RPMI7951 (cell line): Measurements from ENCODE around the gene PBLD. TPM values are rescaled to one million over a fixed set of nuclear protein-coding genes. Genes with fewer than 3 reads are reported as not detected.

ENCODE experiments used
- DNase-seq: peaks from one replicate; pipeline ENCODE4 v3.0.0-alpha.2; 2012; ENCODE audit warnings: low read depth
- total RNA-seq: library from RNA; depleted of rRNA; stranded (reverse); fragments of >200 nt; shearing (Covaris generic); gene quantifications from 2 replicates; pipeline ENCODE4 v1.2.3, GENCODE V29; 2014; rRNA removed

PBLD gene
- total RNA-seq = 1.4 and 2.5 TPM in 2 replicates

DNA sequence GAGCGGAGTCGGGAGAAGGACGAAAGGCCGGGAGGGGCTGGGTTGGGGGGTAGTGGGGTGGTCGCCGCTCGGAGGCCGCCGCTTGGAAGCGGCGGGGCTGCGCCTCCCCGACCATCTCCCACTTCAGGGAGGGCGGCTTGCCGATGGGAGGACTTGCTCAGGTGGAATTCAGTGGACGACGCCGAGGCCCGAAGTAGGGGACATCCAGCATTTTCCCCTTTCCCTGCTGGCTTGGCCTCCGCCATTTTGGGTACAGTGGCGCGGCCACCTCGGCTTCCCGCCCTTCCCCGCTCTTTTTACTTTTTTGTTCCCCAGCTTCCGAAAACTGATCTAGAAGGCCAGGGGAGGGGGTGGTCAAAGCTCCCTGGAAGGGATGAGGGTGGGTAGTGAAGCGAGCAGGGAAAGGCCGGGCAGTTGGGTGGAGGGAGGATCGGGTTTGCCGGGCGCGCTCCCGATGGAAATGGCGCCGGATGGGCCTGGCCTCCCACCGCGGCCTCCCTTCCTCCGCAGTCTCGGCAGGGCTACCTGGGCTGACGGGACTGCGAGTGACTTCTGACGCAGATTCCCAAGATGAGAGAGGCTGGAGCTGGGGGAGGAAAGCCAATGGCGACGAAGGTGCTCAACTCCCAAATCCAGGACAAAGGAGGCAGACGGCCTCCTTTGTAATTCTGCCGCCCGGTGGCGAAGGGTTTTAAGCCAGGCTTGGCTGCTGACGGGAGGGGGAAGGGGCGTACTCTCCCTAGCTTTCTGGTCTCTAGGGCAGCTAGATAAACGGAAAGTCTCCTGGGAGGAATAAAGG is at the start of gene PBLD:
TSS of gene PBLD (minus strand) at position 670 of the 799 bp plus-strand sequence. CDS start 26,084 bp downstream, outside the sequence.
- peak; percentile 72 for DNase-seq

DNA sequence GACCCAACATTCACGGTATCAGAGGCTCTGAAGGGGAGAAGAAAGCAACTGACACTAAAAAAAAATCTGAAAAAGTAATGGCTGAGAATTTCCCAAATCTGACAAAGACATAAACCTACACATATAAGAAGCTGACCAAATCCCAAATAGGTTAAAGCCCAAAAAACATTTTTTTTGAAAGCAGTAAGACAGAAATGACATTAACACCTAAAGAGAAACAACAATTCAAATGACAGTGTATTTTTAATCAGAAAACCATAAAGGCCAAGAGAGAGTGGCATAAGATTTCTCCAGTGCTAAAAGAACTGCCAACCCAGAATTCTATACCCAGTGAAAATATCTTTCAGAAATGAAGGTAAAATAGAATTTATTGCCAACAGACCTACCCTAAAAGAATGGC is 38.9 kb upstream of the PBLD start:
- DNase-seq = no peak

DNA sequence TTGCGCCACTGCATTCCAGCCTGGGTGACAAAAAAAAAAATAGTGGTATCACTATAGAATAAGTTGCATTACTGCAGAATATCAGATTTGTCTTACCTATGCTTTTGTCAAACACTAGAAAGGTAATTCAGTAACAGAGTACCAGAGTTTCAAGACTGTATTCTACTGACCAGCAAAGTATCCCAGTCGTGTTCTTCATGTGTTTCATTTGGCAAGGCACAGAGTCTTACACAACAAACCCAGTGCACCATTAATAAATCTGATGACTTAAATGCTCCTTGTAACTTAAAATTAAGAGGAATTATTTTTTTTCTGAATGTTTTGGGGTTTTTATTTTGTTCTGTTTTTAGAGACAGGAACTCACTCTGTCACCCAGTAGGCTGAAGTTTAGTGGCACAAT is 34.4 kb upstream of the PBLD start:
- DNase-seq = no peak

DNA sequence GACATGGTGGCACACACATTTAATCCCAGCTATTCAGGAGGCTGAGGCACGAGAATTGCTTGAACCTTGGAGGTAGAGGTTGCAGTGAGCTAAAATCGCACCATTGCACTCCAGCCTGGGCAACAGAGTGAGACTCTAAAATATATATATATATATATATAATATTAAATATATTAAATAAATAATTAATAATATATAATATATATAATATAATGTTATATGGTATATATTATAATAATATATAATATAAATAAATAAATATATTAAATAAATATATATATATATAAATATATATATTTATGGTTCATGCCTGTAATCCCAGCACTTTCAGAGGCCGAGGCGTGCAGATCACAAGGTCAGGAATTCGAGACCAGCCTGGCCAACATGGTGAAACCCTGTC is 33.9 kb upstream of the PBLD start:
- no peak for DNase-seq

DNA sequence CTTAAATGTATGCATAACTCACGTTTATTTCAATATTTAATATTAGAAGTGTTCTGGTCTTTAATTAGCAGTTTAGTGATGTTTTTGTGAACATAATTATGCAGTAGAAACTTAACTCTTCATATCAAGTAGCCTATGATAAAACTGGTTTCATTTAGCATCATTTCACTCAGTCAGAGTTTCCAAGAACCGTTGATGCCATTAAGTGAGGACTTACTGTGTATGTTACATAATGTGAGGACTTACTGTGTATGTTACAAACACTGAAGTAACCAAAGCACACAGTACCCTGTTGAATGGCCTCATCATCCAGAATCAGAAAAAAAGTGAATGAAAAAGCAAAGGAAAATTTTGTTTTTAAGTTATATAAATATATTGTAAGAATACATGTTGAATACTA is 32.9 kb upstream of the PBLD start:
- DNase-seq = no peak

DNA sequence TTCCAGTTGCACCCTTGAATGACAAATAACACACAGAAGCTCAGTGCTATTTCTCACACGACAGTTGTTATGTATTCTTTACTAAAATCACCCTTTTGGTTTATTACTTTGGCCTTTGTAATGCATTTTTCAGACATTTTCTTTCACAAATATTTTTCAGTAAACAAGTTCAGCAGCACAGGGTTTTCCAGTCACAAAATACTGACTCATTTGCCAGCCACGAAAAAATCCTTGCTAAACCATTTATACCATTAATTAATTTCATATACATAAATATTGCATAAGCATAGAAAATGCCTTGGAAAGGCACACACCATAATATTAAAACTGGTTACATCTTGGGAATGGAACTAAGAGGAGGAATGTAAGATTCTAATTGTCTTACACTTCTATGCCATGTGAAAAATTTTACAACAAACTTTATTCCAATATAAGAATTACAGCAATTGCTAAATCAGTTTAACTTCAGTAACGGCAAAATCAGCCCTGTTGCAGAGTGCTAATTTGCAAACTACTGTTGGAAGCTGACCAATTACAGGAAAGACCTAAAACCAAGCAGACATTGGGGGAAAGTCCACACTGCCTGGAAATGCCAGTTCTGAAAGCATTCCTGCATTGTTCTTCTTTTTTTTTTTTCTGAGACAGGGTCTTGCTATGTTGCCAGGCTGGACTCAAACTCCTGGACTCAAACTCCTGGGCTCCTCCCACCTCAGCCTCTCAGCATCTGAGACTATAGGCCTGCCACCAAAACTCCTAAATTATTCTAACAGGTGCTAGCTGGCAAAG is 31.6 kb upstream of the PBLD start:
- no peak for DNase-seq

DNA sequence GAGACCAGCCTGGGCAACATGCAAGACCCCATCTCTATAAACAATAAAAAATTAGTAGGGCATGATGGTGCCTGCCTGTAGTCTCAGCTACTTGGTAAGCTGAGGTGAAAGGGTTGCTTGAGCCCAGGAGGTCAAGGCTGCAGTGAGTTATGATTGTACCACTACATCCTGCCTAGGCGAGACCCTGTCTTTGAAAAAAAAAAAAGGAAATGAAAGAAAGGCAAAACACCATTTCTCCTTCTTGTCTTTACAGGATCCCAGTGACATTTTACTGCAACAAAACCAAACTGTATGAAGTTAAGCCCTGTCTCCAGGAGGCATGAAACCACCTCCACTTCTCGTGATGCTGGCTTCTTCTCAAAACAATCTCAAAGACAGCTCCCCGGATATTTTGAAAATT is 29.9 kb upstream of the PBLD start:
- no peak for DNase-seq

DNA sequence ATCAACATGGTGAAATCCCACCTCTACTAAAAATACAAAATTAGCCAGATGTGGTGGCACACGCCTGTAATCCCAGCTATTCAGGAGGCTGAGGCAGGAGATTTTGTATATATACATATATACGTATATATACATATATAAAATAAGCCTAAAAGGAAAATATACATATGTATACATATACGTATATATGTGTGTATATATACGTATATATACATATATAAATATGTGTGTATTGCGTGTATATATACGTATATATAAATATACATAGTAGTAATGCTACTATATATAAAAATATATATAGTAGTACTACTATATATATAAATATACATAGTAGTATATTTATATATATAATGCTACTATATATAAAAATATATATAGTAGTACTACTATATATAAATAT is 26.5 kb upstream of the PBLD start:
- no peak for DNase-seq

DNA sequence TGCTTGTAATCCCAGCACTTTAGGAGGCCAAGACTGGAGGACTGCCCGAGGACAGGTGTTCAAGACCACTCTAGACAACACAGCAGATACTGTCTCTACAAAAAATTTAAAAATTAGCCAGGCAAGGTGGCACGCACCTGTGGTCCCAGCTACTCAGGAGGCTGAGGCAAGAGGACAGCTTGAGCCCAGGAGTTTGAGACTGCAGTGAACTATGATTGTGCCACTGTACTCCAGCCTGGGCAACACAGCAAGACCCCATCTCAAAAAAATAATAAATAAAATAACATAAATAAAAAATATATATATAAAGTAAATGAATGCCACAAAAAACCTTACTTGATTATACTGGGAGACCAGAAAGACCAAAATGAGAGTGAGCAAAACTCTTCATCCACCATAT is 20.8 kb upstream of the PBLD start:
- no peak for DNase-seq

DNA sequence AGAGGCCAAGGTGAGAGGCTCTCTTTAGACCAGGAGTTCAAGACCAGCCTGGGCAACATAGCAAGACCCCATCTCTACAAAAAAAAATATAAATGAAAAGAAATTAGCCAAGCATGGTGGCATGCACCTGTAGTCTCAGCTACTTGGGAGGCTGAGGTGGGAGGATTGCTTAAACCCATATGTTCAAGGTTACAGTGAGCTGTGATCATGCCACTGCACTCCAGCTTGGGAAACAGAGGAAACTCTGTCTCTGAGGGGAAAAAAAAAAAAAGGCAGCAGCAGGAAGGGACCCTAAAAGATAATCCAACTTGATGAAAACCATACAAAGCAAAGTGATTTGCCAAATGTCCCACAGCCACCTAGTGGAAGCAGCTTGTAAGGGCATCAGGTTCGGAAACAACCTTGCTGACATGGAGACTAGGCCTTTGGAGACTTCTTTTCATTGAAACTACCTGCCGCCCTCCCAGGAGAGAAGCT is 15.6 kb upstream of the PBLD start:
- peak; percentile 50 for DNase-seq

DNA sequence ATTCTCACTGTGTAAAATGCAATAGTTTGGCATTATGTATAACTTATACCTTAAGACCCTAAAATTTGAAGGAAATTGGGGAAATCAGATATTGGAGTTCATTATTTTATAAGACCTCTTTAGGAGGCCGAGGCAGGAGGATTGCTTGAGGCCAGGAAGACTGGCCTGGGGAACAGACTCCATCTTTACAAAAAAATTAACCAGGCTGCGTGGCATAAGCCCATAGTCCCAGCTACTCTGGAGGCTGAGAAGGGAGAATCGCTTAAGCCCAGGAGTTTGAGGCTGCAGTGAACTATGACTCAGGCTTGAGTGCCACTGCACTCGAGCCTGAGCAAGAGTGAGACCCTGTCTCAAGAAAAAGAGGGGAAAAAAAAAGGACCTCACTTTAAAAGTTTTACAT is 14.0 kb upstream of the PBLD start:
- DNase-seq = no peak

DNA sequence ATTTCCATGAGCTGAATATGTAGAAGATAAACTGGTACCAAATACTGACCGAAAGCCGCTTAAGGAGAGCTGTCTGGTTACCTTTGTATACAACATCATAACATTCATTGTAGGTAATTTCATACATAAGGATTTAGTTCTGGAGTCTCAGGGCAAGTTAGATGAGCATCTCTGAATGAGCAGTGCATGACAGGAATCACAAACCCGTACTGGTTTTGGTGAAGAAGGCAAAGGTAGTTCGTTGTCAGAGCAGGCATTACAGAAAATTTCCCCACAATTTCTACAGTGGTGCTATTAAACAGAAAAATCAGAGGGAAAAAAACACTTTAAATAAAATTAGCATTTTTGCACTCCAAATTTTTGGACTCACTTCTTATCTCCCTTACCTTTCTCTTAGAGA is 12.9 kb upstream of the PBLD start:
- no peak for DNase-seq

DNA sequence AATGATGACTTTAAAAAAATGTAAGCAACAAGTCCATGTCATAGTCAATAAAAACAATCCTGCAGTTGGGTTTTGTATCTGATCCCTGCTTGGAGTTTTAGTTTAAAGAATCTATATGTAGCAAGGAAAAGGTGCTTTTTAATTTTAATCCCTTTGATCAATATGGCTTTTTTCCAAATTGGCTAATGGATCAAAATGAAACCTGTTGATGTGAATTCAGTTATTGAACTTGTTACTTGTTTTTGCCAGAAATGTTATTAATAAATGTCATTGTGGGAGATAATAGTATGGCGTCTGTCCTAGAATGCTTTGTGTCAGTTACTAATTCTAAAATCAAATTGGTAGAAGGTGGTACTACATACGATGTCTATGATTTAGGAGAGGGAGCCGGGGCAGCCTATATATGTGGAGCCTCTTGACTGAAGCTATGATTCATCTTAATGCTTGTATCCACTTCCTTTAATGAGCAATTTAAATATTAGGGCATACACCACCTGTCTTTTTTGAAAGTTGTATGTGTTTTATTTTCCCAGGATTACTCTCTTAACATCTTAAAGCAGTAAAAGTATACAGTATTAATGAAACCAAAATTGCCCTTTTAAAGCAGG is 10.3 kb upstream of the PBLD start:
- no peak for DNase-seq

DNA sequence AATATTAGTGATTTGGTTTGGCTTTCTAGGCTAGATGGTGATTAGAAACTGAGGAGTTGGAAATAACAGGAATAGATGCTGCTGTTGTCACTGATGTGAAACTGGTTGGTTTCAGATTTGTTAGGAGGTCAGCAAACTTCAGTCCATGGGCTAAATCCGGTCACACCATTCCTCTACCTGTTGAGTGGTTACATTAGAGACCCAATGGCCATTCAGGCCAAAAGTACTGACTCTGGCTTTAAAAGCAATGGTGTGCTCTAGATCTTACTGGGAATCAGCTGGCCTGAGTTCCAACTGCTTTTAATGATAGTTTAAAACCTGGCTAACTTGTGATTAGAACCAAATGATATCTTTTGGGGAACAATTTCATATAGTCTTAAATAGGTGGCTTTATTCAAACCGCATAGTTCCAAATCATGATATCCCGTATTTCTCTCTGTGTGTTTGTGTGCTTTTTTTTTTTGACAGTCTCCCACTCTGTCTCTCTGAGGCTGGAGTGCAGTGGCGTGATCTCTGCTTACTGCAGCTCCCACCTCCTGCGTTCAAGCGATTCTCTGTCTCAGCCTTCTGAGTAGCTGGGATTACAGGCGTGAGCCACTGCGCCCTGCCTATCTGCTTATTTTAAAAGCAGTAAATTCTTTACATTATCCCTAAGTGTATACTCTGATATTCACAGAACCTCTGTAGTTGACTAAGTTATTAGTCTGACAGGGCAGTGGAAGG is 7.8 kb upstream of the PBLD start:
- DNase-seq = no peak

DNA sequence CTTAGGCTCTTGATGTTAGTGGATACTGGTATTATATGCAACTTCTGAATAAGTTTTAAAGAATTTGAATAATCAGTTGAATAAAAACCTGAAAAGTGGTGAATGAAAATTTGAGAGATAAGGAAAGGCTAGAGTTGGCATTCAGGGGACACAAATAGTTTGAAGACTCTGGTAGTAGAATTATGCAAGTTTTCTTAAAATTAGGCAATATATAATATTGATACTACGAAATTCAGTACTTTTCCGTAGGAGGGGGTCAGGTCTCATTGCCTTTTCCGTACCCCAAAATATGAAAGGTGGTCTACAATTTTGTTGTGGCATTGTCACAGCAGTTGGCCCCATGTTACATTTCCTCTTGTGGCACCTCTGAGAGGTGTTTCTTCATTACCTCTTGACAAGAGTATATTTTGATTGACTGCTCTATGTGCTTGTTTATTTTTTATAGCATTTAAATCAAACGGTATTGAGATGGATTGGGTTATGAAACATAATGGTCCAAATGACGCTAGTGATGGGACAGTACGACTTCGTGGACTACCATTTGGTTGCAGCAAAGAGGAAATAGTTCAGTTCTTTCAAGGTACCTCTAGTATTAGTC is 4.1 kb upstream of the PBLD start:
- no peak for DNase-seq

DNA sequence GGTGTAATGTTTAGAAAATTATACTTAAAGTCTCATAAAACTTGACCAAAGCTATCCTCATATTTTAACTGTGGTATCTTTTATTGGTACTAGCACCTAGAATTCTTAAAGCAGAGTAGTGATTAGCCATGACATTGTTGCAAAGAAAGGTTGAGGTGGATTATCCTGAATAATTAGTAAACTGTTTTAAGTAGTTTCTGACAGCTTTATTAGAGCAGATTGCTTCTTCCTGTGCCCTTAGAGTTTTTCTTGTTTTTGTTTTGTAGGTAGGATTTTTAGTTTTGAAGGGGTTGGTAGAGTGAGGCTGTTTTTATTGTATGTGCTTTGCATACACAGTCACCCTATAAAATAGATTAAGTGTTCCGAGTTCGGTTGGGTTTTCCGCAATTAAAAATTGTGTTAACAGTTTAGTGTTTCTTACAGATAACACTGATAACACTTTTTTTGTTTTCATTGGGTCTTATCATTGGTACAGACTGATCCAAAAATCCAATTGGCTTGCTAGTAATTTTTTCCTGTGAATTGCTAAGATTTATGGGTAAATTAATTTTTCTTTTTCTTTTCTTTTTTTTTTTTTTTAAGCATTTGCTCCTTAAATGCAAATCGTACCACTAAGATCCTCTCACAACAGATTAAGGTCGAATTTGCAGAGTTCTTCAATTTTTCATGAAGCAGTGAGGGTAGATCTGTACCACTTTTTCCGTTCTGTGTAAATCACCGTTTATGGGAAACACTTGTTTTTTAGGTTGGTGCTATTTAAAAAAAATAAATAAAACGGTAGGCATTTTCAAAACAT is 2.1 kb upstream of the PBLD start:
- no peak for DNase-seq

DNA sequence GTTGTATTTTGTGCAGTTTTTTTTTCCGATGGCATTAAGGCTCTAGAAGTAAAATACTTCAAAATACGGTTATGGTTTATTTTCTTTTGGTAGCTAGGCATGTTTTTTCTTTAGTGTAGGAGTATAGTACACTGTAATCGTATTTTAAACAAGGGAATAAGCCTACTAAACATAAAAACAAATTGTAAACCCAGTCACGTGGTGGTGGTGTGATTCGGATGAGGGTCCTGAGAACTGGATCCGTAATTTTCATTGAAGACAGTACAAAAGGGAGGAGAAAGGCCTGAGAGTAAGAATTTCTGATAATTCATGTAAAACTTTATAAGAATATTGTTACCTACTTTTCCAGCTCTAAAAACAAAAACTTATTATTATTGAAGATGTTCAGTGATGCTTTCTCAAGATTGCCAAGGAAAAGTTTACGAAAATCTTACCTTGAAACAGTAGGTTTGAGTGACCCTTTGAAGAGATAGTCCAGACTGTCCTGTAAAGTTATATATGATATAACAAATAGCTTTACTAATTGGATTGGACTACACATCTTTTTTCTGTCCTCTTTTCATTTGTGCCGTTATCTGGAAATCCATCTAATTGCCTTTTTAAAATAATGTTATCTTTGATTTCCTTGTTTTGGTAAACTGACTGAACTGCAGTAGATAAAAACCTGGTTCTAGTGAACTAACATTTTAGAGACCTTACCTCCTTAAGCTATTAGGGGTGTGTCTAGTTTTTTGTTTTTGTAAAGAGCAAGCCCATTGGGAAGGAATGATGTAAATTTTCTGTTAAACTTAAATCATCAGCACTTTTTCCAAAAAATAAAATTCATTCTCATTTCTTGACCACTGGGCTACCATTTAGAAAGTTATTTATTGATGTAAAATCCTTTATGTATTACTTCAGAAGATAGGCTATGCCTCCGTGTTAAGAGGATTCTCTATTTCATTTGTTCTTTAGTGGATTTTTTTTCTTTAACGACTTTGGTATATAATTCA is 1.0 kb upstream of the PBLD start:
- no peak for DNase-seq

DNA sequence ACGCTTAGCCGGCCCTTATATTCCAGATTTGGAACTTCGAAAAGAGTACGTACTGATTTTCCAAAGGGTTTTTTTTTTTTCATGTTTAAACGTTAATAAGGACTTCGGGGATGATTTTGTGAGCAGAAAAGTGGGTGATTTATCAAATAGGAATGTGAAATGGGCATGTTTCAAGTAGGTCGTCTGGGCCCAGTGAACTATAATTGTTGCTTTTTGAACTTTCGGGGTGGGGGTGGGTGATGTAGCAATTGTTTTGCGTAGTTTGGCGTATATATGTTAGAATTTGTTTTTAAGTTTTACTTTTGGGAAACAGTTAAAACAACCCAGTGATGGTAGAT is 299 bp upstream of the PBLD start:
- no peak for DNase-seq

DNA sequence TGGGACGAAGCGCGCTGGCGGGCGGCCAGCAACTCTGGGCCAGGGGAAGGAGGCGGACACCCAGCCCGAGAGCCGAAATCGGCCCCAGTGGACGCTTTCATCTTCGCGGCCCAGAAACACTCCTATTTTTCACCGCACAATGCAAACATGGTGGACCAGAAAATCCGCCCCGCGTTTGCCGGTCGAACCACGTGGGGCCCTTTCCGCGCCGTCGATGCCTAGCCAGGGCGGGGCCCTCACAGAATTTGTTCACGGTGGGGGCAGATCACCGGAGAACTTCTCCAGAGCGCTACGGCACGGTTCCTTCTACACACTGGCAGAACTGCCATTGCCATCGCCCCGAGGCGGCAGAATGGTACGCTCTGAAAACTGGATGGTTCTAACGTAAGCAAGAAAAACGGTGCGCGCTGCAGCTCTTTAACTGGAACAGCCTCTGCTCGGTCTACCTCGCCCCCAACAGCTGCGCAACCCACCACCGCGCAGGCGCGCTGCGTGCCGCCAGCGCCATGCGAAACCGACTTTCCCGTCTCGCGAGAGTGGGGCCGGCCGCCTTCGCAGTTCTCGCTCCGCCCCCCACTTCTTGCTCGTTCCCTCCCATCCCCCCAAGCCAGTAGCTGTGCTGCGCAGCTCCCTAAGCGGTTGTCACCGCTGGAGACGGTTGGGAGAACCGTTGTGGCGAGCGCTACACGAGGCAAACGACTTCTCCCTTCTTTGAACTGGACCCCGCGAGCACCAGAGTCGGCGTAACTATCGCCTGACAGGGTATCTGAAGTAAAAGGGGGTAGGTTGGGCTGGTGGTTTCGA is 1.1 kb downstream of the PBLD start, which contains the start of gene HNRNPH3:
TSS of gene HNRNPH3 (plus strand) at position 610 of the 804 bp plus-strand sequence. CDS start 5,158 bp downstream, outside the sequence.
- peak; percentile 93 for DNase-seq
